ENCODE measurements around the gene RICTOR.
A peak's percentile ranks its signal among the peaks of the same experiment; 100 is the strongest.

RICTOR gene

GRCh38 chr5:38923661-38924451 lies 150.3 kb downstream of the RICTOR start:
- no peak for TF ChIP-seq CTCF (IDR thresholded peaks at IDR 0.05; ENCODE audit: control insufficient read depth, extremely low read depth, insufficient read depth)
- no peak for DNase-seq (ENCODE audit: low read depth)

GRCh38 chr5:38922199-38922598 lies 152.0 kb downstream of the RICTOR start:
- DNase-seq (ENCODE audit: low read depth): peak; percentile 17
- TF ChIP-seq CTCF (IDR thresholded peaks at IDR 0.05; ENCODE audit: control insufficient read depth, extremely low read depth, insufficient read depth): peak; percentile 93
- no peak overlapping the region for H3K4me3 ChIP-seq (ENCODE audit: low read depth, low read length)

More at GRCh38 chr5:38923661-38924451, 150.3 kb downstream of the RICTOR start:
- no peak overlapping the region for H3K4me3 ChIP-seq (ENCODE audit: low read depth, low read length)

- no peak overlapping the region for H3K4me3 ChIP-seq (ENCODE audit: low read depth, low read length)
- TF ChIP-seq CTCF (IDR thresholded peaks at IDR 0.05; ENCODE audit: control insufficient read depth, extremely low read depth, insufficient read depth): no peak
- DNase-seq (ENCODE audit: low read depth): no peak
These were observed 153.0 kb downstream of the RICTOR start for GRCh38 chr5:38921174-38921573.

GRCh38 chr5:38916802-38917201 lies 157.4 kb downstream of the RICTOR start:
- TF ChIP-seq CTCF (IDR thresholded peaks at IDR 0.05; ENCODE audit: control insufficient read depth, extremely low read depth, insufficient read depth): no peak
- H3K4me3 ChIP-seq (ENCODE audit: low read depth, low read length): no peak overlapping the region
- no peak for DNase-seq (ENCODE audit: low read depth)

- TF ChIP-seq CTCF (IDR thresholded peaks at IDR 0.05; ENCODE audit: control insufficient read depth, extremely low read depth, insufficient read depth): no peak
- H3K4me3 ChIP-seq (ENCODE audit: low read depth, low read length): no peak overlapping the region
- DNase-seq (ENCODE audit: low read depth): no peak
These were observed 160.5 kb downstream of the RICTOR start for GRCh38 chr5:38913714-38914113.

- no peak for TF ChIP-seq CTCF (IDR thresholded peaks at IDR 0.05; ENCODE audit: control insufficient read depth, extremely low read depth, insufficient read depth)
- no peak overlapping the region for H3K4me3 ChIP-seq (ENCODE audit: low read depth, low read length)
- DNase-seq (ENCODE audit: low read depth): no peak
These were observed 162.3 kb downstream of the RICTOR start for GRCh38 chr5:38911933-38912332.

- no peak overlapping the region for H3K4me3 ChIP-seq (ENCODE audit: low read depth, low read length)
- TF ChIP-seq CTCF (IDR thresholded peaks at IDR 0.05; ENCODE audit: control insufficient read depth, extremely low read depth, insufficient read depth): no peak
- DNase-seq (ENCODE audit: low read depth): no peak
These were observed 167.7 kb downstream of the RICTOR start for GRCh38 chr5:38906503-38906902.

Measured in LNCaP clone FGC (cell line).